Pancreas (tissue), 10 donors: Measurements from ENCODE around the gene IFI27L2. TPM values are rescaled to one million over a fixed set of nuclear protein-coding genes. Genes with fewer than 3 reads are reported as not detected.
A peak's percentile ranks its signal among the peaks of the same experiment; 100 is the strongest.

Experiments used
- ATAC-seq, 4 donors: fragments of 200-7000 bp; cut with Tn5 transposase; one replicate each; pipeline versions ENCODE4 v1.8.0 to v1.9.1; 2020; ENCODE audit warnings: mild to moderate bottlenecking in 4 of 4, moderate library complexity in 4 of 4
- DNase-seq, 6 donors: peaks; one replicate each; pipeline ENCODE4 v3.0.0-alpha.2; 2020
- FAIRE-seq: peaks from 2 replicates; lab custom pipeline; 2012; peaks lifted over from hg19 to GRCh38; lab: Jason Lieb, UNC
- H3K27ac ChIP-seq, 4 donors: fragments of 200-600 bp; sonication (generic); 1 replicate in 3 of 4; 2 replicates in 1 of 4; pipeline versions ENCODE4 v1.5.0 to v1.8.0; 2020
- H3K27me3 ChIP-seq, 4 donors: fragments of 200-600 bp; one replicate each; pipeline ENCODE4 v1.8.0; 2021
- H3K36me3 ChIP-seq, 3 donors: fragments of 200-600 bp; sonication (generic) in 1 of 3; one replicate each; pipeline versions ENCODE4 v1.5.0 to v1.8.0; 2020 to 2021
- H3K4me1 ChIP-seq, 3 donors: fragments of 200-600 bp; one replicate each; pipeline ENCODE4 v1.8.0; 2021
- H3K4me3 ChIP-seq, 4 donors: fragments of 200-600 bp; sonication (generic) in 2 of 4; one replicate each; pipeline versions ENCODE4 v1.5.0 to v1.8.0; 2020 to 2021
- H3K9me3 ChIP-seq, 4 donors: fragments of 200-600 bp; one replicate each; pipeline ENCODE4 v1.8.0; 2021
- WGBS, 2 donors: extraction: QIAGEN DNeasy Blood & Tissue Kit; methylation state at CpG; one replicate each; pipeline ENCODE4 v1.1.7; 2013; 5-methylcytosine and 5-hydroxymethylcytosine counted together
- intact Hi-C, 3 donors: fragments of 100-400 bp; cut with DNase I; formaldehyde crosslinking; loops; one replicate each; pipeline versions ENCODE4 v1.11.1 to v1.14.2; 2022
- polyA plus RNA-seq, 2 donors: library from polyadenylated mRNA; stranded (reverse); fragments of 200-250 nt; gene quantifications; one replicate each; pipeline ENCODE4 v1.2.3, GENCODE V29; 2013
- total RNA-seq, 6 donors: library from RNA; stranded (reverse); fragmentation: NEBNext Ultra II Directional in 4 of 6; extraction: Animal tissue kit (Norgen Biotek cat#: 25700) in 4 of 6; gene quantifications; one replicate each; pipeline versions ENCODE4 v1.2.1 to v1.2.4, GENCODE V29; 2021 to 2023
- TF ChIP-seq, protein P1 (sequence below), 4 donors: fragments of 200-600 bp; sonication (generic) in 3 of 4; IDR thresholded peaks; one replicate each; pipeline versions ENCODE4 v1.5.0 to v1.8.0; 2021; ENCODE audit warnings: antibody characterized with exemption in 4 of 4
- donor health status: healthy with polysubstance abuse.
- donor health status: DM: no; HTN: no; CAD: no; lungs with moderate emphysema.
- donor health status: DM: no; HTN: no; CAD: no.
- donor health status: control.
- donor health status: control.
- donor health status: Bipolar disorder and iron deficiency.
- donor health status: DM: yes; HTN: yes; CAD: no.
- donor health status: DM: no; HTN: no; CAD: no.
- donor health status: DM: no; HTN: no; CAD: no.
- donor health status: DM: yes; HTN: yes; CAD: no.

IFI27L2 gene
- total and polyA plus RNA-seq, 8 donors: 5.4 to 90.7 (median 16.2) TPM

DNA sequence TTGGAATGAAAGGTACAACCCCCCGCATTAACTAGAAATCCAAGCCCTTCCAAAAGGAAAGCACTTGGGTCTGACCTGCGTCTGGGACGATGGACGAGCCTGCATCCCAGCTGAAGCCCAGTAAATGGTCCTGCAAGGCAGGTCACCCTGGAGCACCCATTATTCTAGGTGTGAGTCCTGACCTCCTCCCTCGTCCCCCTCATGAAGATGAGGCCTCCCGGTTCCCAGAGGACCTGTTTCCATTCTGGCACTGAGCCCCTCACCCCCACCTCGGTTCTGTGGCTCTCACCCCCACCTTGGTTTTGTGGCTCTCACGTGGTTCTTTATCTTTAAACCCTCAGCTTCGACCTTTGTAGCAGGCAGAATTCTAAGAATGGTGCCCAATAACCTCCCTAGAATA is 11.5 kb downstream of the IFI27L2 start:
- no peak overlapping the region for H3K27ac ChIP-seq
- no peaks in the 10 kb centered on the region for H3K9me3 ChIP-seq
- no peak for ATAC-seq
- H3K27me3 ChIP-seq: no peaks in the 10 kb centered on the region
- intact Hi-C loops: no loop called here
- DNase-seq: peak in 1 of 6 donors; percentile 9
- no peaks in the 10 kb centered on the region for H3K36me3 ChIP-seq
- no peaks in the 10 kb centered on the region for H3K4me1 ChIP-seq
- H3K4me3 ChIP-seq: no peak overlapping the region
- TF ChIP-seq, protein P1, sequence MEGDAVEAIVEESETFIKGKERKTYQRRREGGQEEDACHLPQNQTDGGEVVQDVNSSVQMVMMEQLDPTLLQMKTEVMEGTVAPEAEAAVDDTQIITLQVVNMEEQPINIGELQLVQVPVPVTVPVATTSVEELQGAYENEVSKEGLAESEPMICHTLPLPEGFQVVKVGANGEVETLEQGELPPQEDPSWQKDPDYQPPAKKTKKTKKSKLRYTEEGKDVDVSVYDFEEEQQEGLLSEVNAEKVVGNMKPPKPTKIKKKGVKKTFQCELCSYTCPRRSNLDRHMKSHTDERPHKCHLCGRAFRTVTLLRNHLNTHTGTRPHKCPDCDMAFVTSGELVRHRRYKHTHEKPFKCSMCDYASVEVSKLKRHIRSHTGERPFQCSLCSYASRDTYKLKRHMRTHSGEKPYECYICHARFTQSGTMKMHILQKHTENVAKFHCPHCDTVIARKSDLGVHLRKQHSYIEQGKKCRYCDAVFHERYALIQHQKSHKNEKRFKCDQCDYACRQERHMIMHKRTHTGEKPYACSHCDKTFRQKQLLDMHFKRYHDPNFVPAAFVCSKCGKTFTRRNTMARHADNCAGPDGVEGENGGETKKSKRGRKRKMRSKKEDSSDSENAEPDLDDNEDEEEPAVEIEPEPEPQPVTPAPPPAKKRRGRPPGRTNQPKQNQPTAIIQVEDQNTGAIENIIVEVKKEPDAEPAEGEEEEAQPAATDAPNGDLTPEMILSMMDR (IDR thresholded peaks at IDR 0.05): no peak
- no peak for FAIRE-seq
- 61 to 73% methylated on average over 9 of the region's 9 CpGs for whole genome bisulfite sequencing, 2 donors

DNA sequence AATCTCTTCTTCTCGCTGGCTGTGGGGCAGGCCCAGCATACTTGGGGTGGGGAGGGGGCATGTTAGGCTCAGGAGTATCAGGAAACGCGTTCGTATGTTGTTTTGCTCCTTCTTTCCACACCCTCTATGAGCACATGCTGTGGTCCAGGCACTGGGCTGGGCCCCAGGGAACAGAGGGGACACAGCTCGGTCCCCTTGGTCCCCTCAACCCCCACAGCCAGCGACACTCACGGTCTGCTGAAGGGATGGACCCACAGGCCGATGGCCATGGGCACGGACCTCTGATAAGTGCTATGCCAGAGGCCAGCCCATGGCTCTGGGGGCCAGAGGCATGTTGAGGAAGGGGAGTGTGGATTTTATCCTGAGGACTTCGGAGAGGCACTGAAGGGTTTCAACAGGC is 12.7 kb downstream of the IFI27L2 start:
- Histone ChIP-seq H3K4me1 (no peaks in the 10 kb centered on the region), H3K27ac (no peak overlapping the region), H3K36me3 (no peaks in the 10 kb centered on the region), H3K4me3 (no peak overlapping the region), H3K27me3 (no peaks in the 10 kb centered on the region), H3K9me3 (no peaks in the 10 kb centered on the region)
- peak in 1 of 6 donors; percentile 30 for DNase-seq
- ATAC-seq: no peak
- FAIRE-seq: no peak
- 78 to 83% methylated on average over 10 of the region's 10 CpGs for WGBS, 2 donors
- intact Hi-C loops: no loop called here
- TF ChIP-seq, protein P1 (IDR thresholded peaks at IDR 0.05): no peak

DNA sequence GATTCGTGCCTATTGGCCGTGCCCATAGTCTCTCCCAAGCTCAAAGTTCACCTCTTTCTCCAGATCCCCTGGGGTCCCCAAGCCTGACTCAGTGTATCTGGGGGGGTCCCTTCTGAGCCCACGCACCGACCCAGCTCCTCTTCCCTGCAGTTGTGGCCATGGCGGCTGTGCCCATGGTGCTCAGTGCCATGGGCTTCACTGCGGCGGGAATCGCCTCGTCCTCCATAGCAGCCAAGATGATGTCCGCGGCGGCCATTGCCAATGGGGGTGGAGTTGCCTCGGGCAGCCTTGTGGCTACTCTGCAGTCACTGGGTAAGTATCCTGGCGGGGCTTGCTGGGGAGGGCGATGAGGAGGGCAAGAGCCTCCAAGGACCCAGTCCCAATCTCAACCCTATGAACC is 13.8 kb downstream of the IFI27L2 start:
- TF ChIP-seq, protein P1 (IDR thresholded peaks at IDR 0.05): no peak
- intact Hi-C loops: no loop called here
- no peak overlapping the region for H3K27ac ChIP-seq
- ATAC-seq (no peak), FAIRE-seq (no peak), DNase-seq (peak in 1 of 6 donors; percentile 46)
- WGBS, 2 donors: 81 to 93% methylated on average over 15 of the region's 15 CpGs
- H3K9me3 ChIP-seq: no peaks in the 10 kb centered on the region
- H3K36me3 ChIP-seq: no peaks in the 10 kb centered on the region
- no peaks in the 10 kb centered on the region for H3K4me1 ChIP-seq
- no peak overlapping the region for H3K4me3 ChIP-seq
- H3K27me3 ChIP-seq: no peaks in the 10 kb centered on the region

DNA sequence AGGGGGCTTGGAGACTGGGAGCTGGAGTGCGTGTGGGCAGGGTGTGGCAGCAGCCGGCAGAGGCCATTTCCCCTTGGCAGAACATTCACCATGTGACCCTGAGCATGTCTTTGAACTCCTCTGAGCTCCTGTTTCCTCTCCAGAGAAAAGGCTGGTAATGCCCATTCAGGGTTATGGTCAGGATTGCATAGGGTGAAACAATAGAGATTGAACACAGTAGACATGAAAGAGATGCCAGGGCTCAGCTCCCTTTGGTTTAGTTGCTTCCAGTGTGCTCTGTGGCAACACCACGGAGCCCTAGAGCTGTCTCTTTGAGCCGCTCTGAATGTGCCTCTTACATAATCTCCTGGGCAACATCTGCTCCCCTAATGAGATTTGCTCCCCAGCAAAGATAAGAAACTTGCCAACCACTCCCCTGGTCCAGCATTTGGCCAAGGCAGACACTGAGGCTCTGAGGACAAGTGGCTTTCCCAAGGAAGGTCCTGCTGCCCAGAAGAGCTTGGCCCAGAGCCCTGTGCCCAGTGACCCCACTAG is 14.3 kb downstream of the IFI27L2 start:
- FAIRE-seq (no peak), ATAC-seq (peak; percentile 35 to 77 (median 65)), DNase-seq (no peak)
- Histone ChIP-seq H3K27ac (no peak overlapping the region), H3K27me3 (no peaks in the 10 kb centered on the region), H3K4me3 (no peak overlapping the region), H3K36me3 (no peaks in the 10 kb centered on the region), H3K9me3 (no peaks in the 10 kb centered on the region), H3K4me1 (no peaks in the 10 kb centered on the region)
- intact Hi-C loops: no loop called here
- TF ChIP-seq, protein P1 (IDR thresholded peaks at IDR 0.05): no peak
- WGBS, 2 donors: 14 to 15% methylated on average over 4 of the region's 4 CpGs

DNA sequence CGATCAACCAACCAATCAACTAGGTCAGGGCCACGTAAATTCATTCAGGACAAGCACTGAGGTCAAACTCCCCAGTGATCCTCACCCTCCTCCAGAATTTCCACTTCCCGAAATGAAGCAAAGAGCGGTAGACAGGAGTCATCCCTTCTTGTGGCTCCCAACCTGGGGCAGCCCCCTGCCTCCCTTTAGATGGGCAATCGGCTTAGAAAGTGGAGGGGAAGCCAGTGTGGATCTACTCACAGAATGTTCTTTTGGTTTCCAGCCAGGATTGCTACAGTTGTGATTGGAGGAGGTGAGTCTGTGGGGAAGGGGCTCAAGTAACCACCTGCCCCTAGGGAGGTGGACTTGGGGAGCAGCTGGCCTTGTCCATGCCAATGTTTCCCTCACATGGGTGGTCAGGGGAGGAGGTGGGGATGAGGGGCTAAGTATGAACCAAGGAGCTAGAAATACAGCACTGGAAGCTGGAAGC is 14.8 kb downstream of the IFI27L2 start:
- 81 to 82% methylated on average over 5 of the region's 5 CpGs for WGBS, 2 donors
- no peak overlapping the region for H3K4me3 ChIP-seq
- no peaks in the 10 kb centered on the region for H3K4me1 ChIP-seq
- no peaks in the 10 kb centered on the region for H3K9me3 ChIP-seq
- H3K36me3 ChIP-seq: no peaks in the 10 kb centered on the region
- intact Hi-C loops: no loop called here
- no peaks in the 10 kb centered on the region for H3K27me3 ChIP-seq
- no peak for FAIRE-seq
- no peak for ATAC-seq
- no peak overlapping the region for H3K27ac ChIP-seq
- TF ChIP-seq, protein P1 (IDR thresholded peaks at IDR 0.05): no peak
- peak in 1 of 6 donors; percentile 26 for DNase-seq
